ENCODE measurements around the gene DUSP15. TPM values are rescaled to one million over a fixed set of nuclear protein-coding genes. Genes with fewer than 3 reads are reported as not detected.

DUSP15 gene
- total RNA-seq, 1 donor from 2014 or later = 0.45 TPM

DNA sequence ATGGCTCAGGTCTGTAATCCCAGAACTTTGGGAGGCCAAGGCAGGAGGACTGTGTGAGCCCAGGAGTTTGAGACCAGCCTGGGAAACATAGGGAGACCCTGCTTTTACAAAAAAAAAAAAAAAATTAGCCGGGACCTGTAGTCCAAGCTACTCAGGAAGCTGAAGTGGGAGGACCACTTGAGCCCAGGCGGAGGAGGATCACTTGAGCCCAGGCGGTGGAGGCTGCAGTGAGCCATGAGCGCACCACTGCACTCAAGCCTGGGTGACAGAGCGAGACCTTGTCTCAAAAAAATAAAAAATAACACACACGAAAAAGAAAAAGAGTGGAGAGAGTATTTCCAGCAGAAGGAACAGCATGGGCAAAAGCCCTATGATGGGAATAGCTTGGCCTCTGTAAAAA, 2.1 kb upstream of the DUSP15 start:
- H3K27ac Mint-ChIP-seq = no peak overlapping the region
- no peak for DNase-seq (ENCODE audit: low spot score)
- H3K9me3 Mint-ChIP-seq = no peaks in the 10 kb centered on the region
- H3K79me2 ChIP-seq (ENCODE audit: low read depth) = no peaks in the 10 kb centered on the region
- H3K27me3 Mint-ChIP-seq (ENCODE audit: insufficient read depth, low read depth) = peaks cover 8% of the 10 kb centered on the region
- H2AFZ ChIP-seq (replicated peaks) = no peak overlapping the region
- no peak overlapping the region for H3K9ac ChIP-seq
- H3K27me3 ChIP-seq = peaks cover 43% of the 10 kb centered on the region
- TF ChIP-seq, protein P1, sequence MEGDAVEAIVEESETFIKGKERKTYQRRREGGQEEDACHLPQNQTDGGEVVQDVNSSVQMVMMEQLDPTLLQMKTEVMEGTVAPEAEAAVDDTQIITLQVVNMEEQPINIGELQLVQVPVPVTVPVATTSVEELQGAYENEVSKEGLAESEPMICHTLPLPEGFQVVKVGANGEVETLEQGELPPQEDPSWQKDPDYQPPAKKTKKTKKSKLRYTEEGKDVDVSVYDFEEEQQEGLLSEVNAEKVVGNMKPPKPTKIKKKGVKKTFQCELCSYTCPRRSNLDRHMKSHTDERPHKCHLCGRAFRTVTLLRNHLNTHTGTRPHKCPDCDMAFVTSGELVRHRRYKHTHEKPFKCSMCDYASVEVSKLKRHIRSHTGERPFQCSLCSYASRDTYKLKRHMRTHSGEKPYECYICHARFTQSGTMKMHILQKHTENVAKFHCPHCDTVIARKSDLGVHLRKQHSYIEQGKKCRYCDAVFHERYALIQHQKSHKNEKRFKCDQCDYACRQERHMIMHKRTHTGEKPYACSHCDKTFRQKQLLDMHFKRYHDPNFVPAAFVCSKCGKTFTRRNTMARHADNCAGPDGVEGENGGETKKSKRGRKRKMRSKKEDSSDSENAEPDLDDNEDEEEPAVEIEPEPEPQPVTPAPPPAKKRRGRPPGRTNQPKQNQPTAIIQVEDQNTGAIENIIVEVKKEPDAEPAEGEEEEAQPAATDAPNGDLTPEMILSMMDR (IDR thresholded peaks at IDR 0.05) = no peak
- TF ChIP-seq EZH2phosphoT487 (IDR thresholded peaks at IDR 0.05) (no peak), EZH2 (IDR thresholded peaks at IDR 0.05) (no peak)
- H4K20me1 ChIP-seq (ENCODE audit: low read depth) = no peaks in the 10 kb centered on the region
- H3K4me3 ChIP-seq = no peak overlapping the region
- H3K36me3 Mint-ChIP-seq = no peaks in the 10 kb centered on the region
- H3K4me1 ChIP-seq = no peaks in the 10 kb centered on the region
- H3K4me1 Mint-ChIP-seq = peaks cover 9% of the 10 kb centered on the region
- H3F3A ChIP-seq (ENCODE audit: low read depth) = peaks cover 19% of the 10 kb centered on the region
- H3K9me3 ChIP-seq (ENCODE audit: low read depth) = no peaks in the 10 kb centered on the region
- H3K4me2 ChIP-seq = no peak overlapping the region
- no peaks in the 10 kb centered on the region for H3K36me3 ChIP-seq
- H3K27ac ChIP-seq = no peak overlapping the region
- H3K4me3 Mint-ChIP-seq = no peak overlapping the region

DNA sequence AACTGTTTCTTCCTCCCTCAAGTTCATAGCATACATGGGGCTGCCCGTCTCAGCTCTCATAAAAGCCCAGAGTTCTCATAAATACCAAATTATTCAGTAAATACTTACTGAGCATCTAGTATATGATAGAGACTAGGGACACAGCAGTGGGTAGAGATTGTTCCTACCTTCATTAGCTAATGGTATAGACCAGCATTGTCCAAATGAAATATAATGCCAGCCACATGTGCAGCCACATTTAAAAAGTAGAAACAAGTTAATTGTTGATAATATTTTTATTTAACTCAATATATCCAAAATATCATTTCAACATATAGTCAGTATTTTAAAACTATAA, 1.3 kb upstream of the DUSP15 start:
- H3K4me1 ChIP-seq = no peaks in the 10 kb centered on the region
- H4K20me1 ChIP-seq (ENCODE audit: low read depth) = no peaks in the 10 kb centered on the region
- H2AFZ ChIP-seq (replicated peaks) = no peak overlapping the region
- no peaks in the 10 kb centered on the region for H3K9me3 Mint-ChIP-seq
- H3K4me1 Mint-ChIP-seq = peaks cover 9% of the 10 kb centered on the region
- H3K4me2 ChIP-seq = no peak overlapping the region
- peaks cover 19% of the 10 kb centered on the region for H3F3A ChIP-seq (ENCODE audit: low read depth)
- no peaks in the 10 kb centered on the region for H3K36me3 Mint-ChIP-seq
- no peak overlapping the region for H3K27ac Mint-ChIP-seq
- peaks cover 10% of the 10 kb centered on the region for H3K27me3 Mint-ChIP-seq (ENCODE audit: insufficient read depth, low read depth)
- no peaks in the 10 kb centered on the region for H3K79me2 ChIP-seq (ENCODE audit: low read depth)
- no peaks in the 10 kb centered on the region for H3K9me3 ChIP-seq (ENCODE audit: low read depth)
- no peak overlapping the region for H3K9ac ChIP-seq
- H3K27ac ChIP-seq = no peak overlapping the region
- DNase-seq (ENCODE audit: low spot score) = no peak
- H3K36me3 ChIP-seq = no peaks in the 10 kb centered on the region
- H3K4me3 Mint-ChIP-seq = peak overlapping the region; percentile 84
- peaks cover 47% of the 10 kb centered on the region for H3K27me3 ChIP-seq
- TF ChIP-seq EZH2 (IDR thresholded peaks at IDR 0.05) (no peak), EZH2phosphoT487 (IDR thresholded peaks at IDR 0.05) (no peak)
- TF ChIP-seq, protein P1 (IDR thresholded peaks at IDR 0.05) = no peak
- H3K4me3 ChIP-seq = no peak overlapping the region

DNA sequence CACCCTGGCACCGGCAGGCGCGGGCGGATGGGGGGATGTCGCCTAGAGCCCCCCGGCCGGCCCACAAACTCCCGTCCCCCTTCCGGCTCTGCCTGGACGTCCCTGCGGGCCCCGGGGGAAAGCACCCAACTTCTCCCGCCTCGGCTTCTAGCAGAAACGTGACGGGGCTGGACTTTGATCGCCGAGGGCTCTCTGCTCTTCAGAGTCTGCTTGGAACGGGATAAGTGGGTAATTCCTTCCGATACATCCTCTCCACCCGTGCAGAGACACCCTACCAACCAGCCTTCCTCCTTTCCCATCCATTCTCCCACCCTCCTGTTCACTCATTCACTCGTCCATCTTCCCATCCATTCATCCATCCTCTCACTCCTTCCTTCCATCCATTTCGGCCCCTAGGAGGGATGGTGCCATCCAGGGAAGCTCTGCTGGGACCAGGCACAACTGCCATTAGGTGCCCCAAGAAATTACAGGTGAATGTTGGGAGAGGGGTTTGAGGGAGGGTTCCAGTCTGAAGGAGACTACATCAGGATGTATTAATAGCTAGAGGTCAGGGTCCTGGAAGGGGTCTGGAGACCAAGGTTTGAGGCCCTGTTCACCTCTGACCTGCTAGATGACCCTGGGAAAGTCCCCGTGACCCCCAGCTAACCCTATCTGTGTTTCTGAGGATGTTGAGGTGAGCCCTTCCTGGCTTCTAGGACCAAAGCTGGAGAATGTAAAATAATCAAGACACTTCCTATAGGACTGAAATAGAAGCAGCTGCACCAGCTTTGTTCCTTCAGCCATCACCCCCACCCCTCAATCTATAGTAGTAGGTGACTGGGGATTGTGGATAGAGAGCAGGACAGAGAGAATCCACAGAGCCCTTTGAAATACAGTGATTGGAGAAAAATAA, 645 bp upstream of the DUSP15 start:
- no peak for DNase-seq (ENCODE audit: low spot score)
- peaks cover 13% of the 10 kb centered on the region for H3K27me3 Mint-ChIP-seq (ENCODE audit: insufficient read depth, low read depth)
- peak overlapping the region; percentile 84 for H3K4me3 Mint-ChIP-seq
- peak overlapping the region; percentile 23 for H3K9ac ChIP-seq
- no peaks in the 10 kb centered on the region for H4K20me1 ChIP-seq (ENCODE audit: low read depth)
- no peaks in the 10 kb centered on the region for H3K79me2 ChIP-seq (ENCODE audit: low read depth)
- peaks cover 19% of the 10 kb centered on the region for H3F3A ChIP-seq (ENCODE audit: low read depth)
- no peaks in the 10 kb centered on the region for H3K4me1 ChIP-seq
- H3K4me1 Mint-ChIP-seq = peaks cover 10% of the 10 kb centered on the region
- no peaks in the 10 kb centered on the region for H3K9me3 Mint-ChIP-seq
- no peaks in the 10 kb centered on the region for H3K36me3 Mint-ChIP-seq
- H3K4me2 ChIP-seq = peak overlapping the region; percentile 94
- H3K27me3 ChIP-seq = peaks cover 47% of the 10 kb centered on the region
- H3K4me3 ChIP-seq = peak overlapping the region; percentile 74
- TF ChIP-seq EZH2phosphoT487 (IDR thresholded peaks at IDR 0.05) = no peak
- TF ChIP-seq, protein P1 (IDR thresholded peaks at IDR 0.05) = no peak
- TF ChIP-seq EZH2 (IDR thresholded peaks at IDR 0.05) = no peak
- H3K27ac Mint-ChIP-seq = peak overlapping the region; percentile 74
- no peaks in the 10 kb centered on the region for H3K36me3 ChIP-seq
- no peaks in the 10 kb centered on the region for H3K9me3 ChIP-seq (ENCODE audit: low read depth)
- no peak overlapping the region for H3K27ac ChIP-seq
- peak overlapping the region; percentile 90 for H2AFZ ChIP-seq (replicated peaks)

All from neural progenitor cell (in vitro differentiated cells).